GM21381 (cell line): ENCODE data around the gene SLC25A39.
"Not testable (repeated sequence)": the region's sequence is repeated elsewhere in the genome, so short reads cannot be mapped to it uniquely, and the experiment has no call there.

ENCODE experiments used
- ATAC-seq: cut with Tn5 transposase; IDR thresholded peaks from one replicate; pipeline ENCODE4 v1.9.1; 2021; ENCODE audit warnings: mild to moderate bottlenecking, moderate library complexity; ENCODE audit not compliant: unreplicated experiment

Gene SLC25A39

DNA sequence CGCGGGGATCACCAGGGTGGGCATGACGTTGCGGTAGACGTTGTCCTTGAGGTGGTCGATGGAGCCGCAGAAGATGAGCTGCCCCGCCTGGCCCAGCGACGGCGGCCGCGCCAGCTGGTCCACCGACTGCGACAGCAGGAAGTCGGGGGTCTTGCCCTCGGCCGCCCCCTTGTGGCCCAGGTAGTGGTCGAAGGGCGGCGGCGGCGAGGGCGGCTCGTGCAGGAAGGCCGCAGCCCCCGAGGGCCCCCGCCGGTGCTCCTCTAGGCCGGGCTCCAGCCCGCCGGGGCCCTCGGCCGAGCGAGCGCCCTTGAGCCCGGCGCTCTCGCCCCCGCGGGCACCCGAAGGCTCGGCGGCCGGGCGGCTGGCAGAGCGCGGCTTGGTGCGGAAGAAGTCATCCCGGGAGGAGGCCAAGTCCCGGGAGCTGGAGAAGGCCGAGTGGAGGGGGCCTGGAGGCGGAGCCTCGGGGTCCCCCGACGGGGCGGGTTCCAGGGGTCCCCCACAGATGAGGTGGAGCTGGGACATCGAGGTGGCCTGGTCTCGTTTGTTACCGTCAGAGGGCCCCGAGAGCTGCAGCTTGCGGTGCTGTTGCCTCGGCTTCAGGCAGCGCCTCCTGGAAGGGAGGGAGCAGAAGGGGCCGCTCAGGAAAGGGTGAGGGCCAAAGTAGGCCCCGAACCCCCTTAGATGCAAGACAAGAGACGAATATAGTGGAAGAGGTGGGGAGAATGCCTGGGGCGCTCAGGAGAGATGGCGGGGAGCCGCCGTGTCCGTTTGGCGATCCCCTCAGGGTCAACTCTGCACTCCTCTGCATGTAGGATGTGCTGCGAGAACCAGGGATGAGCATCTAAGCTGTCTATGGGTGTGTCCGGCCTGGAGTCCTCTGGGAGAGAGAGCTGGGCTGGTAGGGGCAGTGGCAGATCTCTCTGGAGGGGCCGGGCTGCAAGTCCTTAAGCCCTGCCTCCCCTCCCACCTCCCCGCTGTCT, 30.2 kb upstream of the SLC25A39 start:
- no peak for ATAC-seq

DNA sequence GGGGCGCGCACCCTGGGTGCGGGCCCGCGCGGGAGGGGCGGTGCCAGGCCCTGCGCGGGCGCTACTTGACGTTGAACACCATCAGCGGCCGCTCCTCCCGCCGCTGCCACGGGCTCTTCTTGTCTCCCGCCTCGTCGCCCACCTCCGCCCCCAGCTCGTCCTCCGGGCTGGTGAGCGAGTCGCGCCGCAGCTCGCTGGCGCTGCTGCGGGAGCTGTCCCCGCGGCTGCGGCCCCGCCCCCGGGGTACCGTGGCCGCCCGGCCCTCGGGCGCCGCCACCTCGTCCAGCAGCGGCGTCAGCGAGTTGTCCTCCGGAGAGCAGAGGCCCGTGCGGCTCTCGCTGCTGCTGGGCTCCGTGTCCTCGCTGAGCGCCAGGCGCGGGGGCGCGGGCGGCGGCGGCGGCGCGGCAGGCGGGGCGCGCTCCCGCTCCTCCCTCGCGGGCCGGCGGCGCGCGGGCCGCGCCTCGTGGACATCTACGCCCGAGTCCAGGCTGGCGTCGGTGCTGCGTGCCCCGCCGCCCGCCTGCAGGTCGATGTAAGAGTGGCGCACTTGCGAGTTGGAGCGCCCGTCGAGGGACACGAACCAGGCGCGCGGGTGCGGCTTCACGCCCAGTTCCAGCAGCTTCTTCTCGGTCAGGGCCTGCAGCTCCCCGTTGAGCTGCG, 29.2 kb upstream of the SLC25A39 start:
- no peak for ATAC-seq

DNA sequence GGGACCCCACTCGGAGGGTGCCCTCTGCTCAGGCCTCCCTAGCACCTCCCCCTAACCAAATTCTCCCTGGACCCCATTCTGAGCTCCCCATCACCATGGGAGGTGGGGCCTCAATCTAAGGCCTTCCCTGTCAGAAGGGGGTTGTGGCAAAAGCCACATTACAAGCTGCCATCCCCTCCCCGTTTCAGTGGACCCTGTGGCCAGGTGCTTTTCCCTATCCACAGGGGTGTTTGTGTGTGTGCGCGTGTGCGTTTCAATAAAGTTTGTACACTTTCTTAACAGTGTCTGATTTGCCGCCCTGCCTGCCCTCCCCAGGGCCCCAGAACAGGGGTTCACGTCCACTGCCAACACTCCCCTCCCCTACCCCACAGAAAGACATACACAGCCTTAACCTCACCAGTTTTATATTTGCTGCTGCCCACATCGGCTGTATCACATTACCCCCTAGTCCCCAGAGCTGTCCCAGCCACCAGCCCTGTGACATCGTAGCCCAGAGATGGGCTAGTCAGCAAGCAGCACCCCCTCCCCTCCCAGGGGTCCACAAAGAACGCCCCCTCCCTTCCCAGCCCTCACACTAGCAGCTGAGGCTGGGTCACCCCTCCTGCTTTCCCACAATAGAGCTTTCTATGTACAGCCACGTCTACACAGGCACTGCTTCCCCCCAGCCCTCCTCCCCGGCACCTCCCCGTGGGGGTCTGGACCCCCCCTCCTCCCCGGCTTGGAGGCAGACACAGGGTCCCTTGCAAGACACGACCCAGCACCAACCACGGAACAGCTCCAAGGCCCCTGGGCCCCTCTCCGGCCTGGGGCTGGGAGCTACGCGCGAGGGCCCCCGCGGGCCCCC, 28.4 kb upstream of the SLC25A39 start:
- ATAC-seq, result no peak

DNA sequence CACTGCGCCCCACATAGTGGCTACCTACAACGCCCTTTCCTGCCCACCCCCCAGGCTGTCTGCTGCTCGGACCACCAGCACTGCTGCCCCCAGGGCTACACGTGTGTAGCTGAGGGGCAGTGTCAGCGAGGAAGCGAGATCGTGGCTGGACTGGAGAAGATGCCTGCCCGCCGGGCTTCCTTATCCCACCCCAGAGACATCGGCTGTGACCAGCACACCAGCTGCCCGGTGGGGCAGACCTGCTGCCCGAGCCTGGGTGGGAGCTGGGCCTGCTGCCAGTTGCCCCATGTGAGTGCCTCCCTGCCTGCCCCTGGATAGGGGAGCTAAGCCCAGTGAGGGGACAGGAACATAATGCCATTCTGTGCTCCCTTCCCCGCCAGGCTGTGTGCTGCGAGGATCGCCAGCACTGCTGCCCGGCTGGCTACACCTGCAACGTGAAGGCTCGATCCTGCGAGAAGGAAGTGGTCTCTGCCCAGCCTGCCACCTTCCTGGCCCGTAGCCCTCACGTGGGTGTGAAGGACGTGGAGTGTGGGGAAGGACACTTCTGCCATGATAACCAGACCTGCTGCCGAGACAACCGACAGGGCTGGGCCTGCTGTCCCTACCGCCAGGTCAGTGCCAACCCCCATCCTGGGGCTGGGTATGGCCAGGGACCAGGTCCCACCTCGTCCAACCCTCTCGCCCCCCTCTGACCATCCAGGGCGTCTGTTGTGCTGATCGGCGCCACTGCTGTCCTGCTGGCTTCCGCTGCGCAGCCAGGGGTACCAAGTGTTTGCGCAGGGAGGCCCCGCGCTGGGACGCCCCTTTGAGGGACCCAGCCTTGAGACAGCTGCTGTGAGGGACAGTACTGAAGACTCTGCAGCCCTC, 27.6 kb upstream of the SLC25A39 start:
- ATAC-seq, result no peak

GRCh38 chr17:44351464-44351863, 26.8 kb upstream of the SLC25A39 start:
- ATAC-seq, result no peak

DNA sequence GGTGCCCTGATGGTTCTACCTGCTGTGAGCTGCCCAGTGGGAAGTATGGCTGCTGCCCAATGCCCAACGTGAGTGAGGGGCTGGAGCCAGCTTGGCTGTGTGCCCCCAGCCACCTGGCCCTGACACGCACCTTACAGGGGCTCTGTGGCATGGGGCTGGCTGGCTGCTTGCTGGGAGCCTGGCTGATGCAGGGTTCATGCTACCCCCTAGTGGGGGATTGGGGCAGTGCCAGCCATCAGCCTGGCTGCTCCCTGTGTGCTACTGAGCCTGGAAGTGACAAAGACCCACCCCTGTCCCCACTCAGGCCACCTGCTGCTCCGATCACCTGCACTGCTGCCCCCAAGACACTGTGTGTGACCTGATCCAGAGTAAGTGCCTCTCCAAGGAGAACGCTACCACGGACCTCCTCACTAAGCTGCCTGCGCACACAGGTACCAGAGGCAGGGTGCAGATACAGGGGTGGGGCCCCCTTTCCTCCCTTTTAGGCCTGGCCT, 26.2 kb upstream of the SLC25A39 start:
- ATAC-seq, result no peak

DNA sequence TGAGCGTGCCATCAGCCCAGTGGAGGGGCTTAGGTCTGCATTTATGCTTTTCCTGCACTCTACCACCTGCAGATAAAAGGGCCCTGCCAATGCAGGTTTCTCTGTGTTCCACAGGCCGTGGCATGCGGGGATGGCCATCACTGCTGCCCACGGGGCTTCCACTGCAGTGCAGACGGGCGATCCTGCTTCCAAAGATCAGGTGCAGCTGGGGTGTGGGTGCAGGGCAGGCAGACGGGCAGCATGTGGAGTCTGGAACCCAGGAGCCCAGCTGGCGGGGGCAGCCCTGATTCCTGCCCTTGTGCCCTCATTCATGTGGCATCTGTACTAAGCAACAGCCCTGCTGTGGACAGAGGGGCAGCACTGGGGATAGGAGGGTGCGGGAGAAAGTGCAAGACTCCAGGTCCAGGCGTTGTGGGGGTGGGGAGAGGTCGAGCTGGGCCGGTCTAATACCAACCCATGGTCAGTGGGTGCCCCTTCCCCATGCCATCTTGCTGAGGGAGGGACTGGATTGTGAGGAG, 25.0 kb upstream of the SLC25A39 start:
- no peak for ATAC-seq

DNA sequence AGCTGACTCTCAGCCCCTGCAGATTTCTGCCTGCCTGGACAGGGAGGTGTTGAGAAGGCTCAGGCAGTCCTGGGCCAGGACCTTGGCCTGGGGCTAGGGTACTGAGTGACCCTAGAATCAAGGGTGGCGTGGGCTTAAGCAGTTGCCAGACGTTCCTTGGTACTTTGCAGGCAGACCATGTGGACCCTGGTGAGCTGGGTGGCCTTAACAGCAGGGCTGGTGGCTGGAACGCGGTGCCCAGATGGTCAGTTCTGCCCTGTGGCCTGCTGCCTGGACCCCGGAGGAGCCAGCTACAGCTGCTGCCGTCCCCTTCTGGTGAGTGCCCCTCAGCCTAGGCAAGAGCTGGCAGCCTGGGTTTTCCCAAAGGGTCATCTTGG, 24.4 kb upstream of the SLC25A39 start:
- ATAC-seq, result no peak

DNA sequence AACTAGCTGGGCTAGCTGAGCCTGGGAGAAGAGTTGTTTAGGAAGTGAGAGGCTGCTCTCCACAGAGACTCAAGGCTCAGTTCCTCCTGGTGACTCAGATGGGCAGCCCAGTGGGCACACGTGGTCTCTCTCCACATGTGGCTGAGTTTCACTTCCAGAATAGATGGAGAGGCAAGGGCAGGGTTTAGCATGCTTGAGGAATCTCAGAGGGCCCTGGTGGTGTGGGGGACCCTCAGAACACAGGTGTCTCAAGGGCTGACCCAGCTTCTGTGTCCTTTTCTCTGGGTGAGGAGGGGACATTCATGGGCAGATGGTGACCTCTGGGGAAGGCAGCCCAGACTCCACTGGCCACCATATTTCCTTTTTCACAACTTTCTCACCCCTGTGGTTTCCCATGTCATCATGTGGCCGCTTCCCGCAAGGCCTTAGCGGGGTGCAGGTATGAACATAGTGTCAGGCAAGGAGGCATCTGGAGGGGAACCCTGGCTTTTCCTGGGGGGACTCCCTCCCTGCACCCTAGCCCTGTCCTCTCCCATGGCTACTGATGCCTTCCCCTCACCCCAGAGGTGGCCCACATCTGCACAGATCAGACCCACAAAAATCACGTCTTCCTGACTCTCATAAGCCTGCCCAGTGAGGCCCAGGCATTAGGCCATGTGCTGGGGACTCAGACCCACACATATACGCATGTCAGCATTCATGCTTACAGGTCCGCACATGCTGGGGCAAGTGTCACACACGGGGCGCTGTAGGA, 23.8 kb upstream of the SLC25A39 start:
- peak; percentile 42 for ATAC-seq

- not testable (repeated sequence) for ATAC-seq
Measured at GRCh38 chr17:44347206-44348055, 22.8 kb upstream of the SLC25A39 start.

GRCh38 chr17:44346064-44346844, 21.6 kb upstream of the SLC25A39 start:
- ATAC-seq, result no peak

DNA sequence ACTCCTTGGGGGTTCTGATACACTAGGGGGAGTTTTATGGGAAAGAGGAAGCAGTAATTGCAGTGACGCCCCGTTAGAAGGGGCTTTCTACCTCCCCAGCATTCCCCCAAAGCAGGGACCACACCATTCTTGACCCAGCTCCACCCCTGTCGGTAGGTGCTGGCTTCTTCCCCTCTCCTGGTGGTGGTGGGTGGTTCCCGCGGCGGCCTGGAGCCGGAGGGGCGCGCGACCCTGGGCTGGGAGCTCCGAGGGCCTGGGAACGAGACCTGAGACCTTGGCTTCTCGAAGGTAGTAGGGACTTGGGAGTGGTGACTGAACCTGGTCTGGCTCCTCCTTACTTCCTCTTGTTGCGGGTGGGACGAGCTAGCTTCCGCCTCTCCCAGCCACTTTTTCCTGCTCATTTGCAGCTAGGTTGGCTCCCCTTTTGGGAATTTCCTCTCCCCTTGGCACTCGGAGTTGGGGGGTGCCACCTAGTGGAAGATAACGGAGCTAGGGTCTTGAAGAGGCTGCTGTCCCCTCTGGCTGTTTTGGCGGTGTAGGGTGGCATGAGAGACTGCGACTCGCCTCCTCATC, 20.9 kb upstream of the SLC25A39 start:
- ATAC-seq, result peak; percentile 8

DNA sequence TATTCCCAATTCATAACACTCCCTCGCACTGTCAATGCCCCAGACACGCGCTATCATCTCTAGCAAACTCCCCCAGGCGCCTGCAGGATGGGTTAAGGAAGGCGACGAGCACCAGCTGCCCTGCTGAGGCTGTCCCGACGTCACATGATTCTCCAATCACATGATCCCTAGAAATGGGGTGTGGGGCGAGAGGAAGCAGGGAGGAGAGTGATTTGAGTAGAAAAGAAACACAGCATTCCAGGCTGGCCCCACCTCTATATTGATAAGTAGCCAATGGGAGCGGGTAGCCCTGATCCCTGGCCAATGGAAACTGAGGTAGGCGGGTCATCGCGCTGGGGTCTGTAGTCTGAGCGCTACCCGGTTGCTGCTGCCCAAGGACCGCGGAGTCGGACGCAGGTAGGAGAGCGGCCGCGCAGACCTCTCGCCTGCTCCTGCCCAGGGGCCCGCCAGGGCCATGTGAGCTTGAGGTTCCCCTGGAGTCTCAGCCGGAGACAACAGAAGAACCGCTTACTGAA, 20.4 kb upstream of the SLC25A39 start, which contains the start of gene GRN:
Gene GRN (plus strand): TSS at position 364 of the 515 bp plus-strand sequence. CDS start 3,863 bp downstream, outside the sequence.
- peak; percentile 64 for ATAC-seq

- no peak for ATAC-seq
Measured at GRCh38 chr17:44343510-44344209, 19.0 kb upstream of the SLC25A39 start.

DNA sequence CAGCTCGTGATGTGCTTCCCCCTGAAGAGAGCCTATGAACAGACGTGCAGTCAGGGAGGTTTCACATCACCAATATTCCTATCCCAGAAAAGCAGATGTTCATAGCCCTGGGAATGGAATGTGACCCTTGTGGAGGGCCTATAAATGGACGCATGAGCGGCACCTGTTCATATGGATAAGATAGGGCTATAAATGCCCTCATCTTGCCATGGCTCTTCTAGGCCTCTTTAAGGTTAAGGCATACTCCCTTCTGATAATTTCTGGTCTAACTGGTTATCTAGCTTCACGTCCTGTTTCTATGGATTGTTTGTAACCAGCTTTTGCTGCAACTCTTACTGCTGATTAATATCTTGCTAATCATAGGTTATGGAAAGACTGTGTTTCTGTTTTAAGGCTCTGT, 15.9 kb upstream of the SLC25A39 start:
- not testable (repeated sequence) for ATAC-seq

GRCh38 chr17:44338702-44339101, 14.1 kb upstream of the SLC25A39 start:
- ATAC-seq, result no peak
